Stimulated activated naive B cell treated with anti-CD40 and anti-IgM and Interleukin-4, amounts not matched to agents 10 μg/mL and 1 μg/mL and 100 μg/mL, for 72 hours (primary cell): ENCODE data around the gene ADGRF3.

ENCODE experiments used
- ATAC-seq, 2 donors: fragments of 150-1000 bp; cut with Tn5 transposase; replicated peaks; 2 replicates each; pipeline ENCODE4 v1.10.0; 2021; ENCODE audit warnings: moderate library complexity in 1 of 2
- DNase-seq: peaks from one replicate; pipeline ENCODE4 v3.0.0; 2021
- H3K27ac Mint-ChIP-seq: one replicate; pipeline ENCODE4 v1.8.0; 2022; ENCODE audit warnings: mild to moderate bottlenecking, mixed read lengths
- H3K27me3 Mint-ChIP-seq, 2 donors: one replicate each; pipeline ENCODE4 v1.8.0; 2022; ENCODE audit warnings: mixed read lengths in 2 of 2
- H3K36me3 Mint-ChIP-seq, 2 donors: one replicate each; pipeline ENCODE4 v1.8.0; 2022; ENCODE audit warnings: mixed read lengths in 2 of 2, mild to moderate bottlenecking in 1 of 2
- H3K4me1 Mint-ChIP-seq, 2 donors: one replicate each; pipeline ENCODE4 v1.8.0; 2022; ENCODE audit warnings: mixed read lengths in 2 of 2, mild to moderate bottlenecking in 1 of 2
- H3K4me3 Mint-ChIP-seq, 2 donors: one replicate each; pipeline ENCODE4 v1.8.0; 2022; ENCODE audit warnings: mild to moderate bottlenecking in 2 of 2, mixed read lengths in 2 of 2, moderate library complexity in 1 of 2
- H3K9me3 Mint-ChIP-seq, 2 donors: one replicate each; pipeline ENCODE4 v1.8.0; 2022; ENCODE audit warnings: mixed read lengths in 2 of 2, mild to moderate bottlenecking in 1 of 2

The ADGRF3 gene

GRCh38 chr2:26297061-26297460 lies 49.5 kb downstream of the ADGRF3 start:
- no peaks in the 10 kb centered on the region for H3K27me3 Mint-ChIP-seq
- H3K4me1 Mint-ChIP-seq = no peaks in the 10 kb centered on the region

GRCh38 chr2:26295511-26295910 lies 51.1 kb downstream of the ADGRF3 start:
- Mint-ChIP-seq H3K36me3 (peaks cover 0 to 5% of the 10 kb centered on the region in 2 donors), H3K9me3 (no peaks in the 10 kb centered on the region), H3K27me3 (no peaks in the 10 kb centered on the region), H3K4me3 (no peak overlapping the region), H3K4me1 (no peaks in the 10 kb centered on the region), H3K27ac (no peak overlapping the region)
- no peak for ATAC-seq
- no peak for DNase-seq

More at GRCh38 chr2:26297061-26297460, 49.5 kb downstream of the ADGRF3 start:
- Mint-ChIP-seq H3K27ac (no peak overlapping the region), H3K36me3 (peaks cover 0 to 5% of the 10 kb centered on the region in 2 donors), H3K4me3 (no peak overlapping the region), H3K9me3 (no peaks in the 10 kb centered on the region)
- ATAC-seq (no peak), DNase-seq (no peak)

DNA sequence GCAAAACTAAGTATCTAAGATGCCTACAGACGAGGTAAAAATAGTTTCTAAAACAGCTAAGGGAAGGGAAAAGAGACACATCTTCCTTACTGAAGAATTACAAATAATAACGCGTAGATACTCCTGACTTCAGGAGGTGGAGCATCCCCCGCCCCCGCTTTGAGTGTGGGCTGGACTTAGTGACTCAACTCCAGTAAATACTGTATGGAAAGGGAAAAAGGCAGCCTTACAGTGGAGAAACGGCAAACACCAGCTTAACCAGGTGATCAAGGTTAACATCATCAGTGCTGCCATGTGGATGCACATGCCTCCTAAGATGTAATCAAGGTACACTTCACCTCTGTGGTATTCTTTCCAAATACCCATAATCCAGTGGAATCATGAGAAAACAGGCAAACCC lies 53.9 kb downstream of the ADGRF3 start:
- H3K36me3 Mint-ChIP-seq = peaks cover 4 to 13% of the 10 kb centered on the region in 2 donors
- H3K4me1 Mint-ChIP-seq = no peaks in the 10 kb centered on the region
- DNase-seq (no peak), ATAC-seq (no peak)
- no peak overlapping the region for H3K4me3 Mint-ChIP-seq
- no peaks in the 10 kb centered on the region for H3K9me3 Mint-ChIP-seq
- no peak overlapping the region for H3K27ac Mint-ChIP-seq
- H3K27me3 Mint-ChIP-seq = no peaks in the 10 kb centered on the region

GRCh38 chr2:26290001-26290400 lies 56.6 kb downstream of the ADGRF3 start:
- no peaks in the 10 kb centered on the region for H3K27me3 Mint-ChIP-seq
- H3K4me3 Mint-ChIP-seq = no peak overlapping the region
- DNase-seq (no peak), ATAC-seq (no peak)
- H3K4me1 Mint-ChIP-seq = no peaks in the 10 kb centered on the region
- H3K36me3 Mint-ChIP-seq = peaks cover 15 to 25% of the 10 kb centered on the region in 2 donors
- H3K9me3 Mint-ChIP-seq = no peaks in the 10 kb centered on the region
- H3K27ac Mint-ChIP-seq = no peak overlapping the region

- H3K27me3 Mint-ChIP-seq = no peaks in the 10 kb centered on the region
- no peaks in the 10 kb centered on the region for H3K4me1 Mint-ChIP-seq
- DNase-seq (no peak), ATAC-seq (no peak)
- H3K4me3 Mint-ChIP-seq = no peak overlapping the region
- no peak overlapping the region for H3K27ac Mint-ChIP-seq
- H3K9me3 Mint-ChIP-seq = no peaks in the 10 kb centered on the region
- peaks cover 31 to 42% of the 10 kb centered on the region in 2 donors for H3K36me3 Mint-ChIP-seq
Observed at GRCh38 chr2:26285931-26286330, 60.7 kb downstream of the ADGRF3 start.

DNA sequence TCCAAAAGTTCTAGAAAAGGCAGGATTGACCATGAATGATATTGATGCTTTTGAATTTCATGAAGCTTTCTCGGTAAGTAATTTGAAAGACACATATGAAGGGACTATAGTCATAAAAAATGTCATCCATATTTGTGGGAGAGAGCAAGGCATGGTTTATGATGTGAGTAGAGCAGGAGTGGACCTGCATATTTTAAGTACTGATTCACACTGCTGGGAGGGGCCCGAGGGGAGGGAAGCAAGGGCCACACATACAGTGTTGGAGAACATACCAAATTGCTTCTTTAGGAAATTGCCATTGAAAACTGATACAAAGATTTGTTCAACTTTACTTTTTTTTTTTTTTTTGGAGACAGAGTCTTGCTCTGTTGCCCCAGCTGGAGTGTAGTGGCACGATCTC lies 62.5 kb downstream of the ADGRF3 start:
- Mint-ChIP-seq H3K36me3 (peaks cover 38 to 45% of the 10 kb centered on the region in 2 donors), H3K27me3 (no peaks in the 10 kb centered on the region), H3K27ac (no peak overlapping the region), H3K4me1 (no peaks in the 10 kb centered on the region), H3K9me3 (no peaks in the 10 kb centered on the region), H3K4me3 (no peak overlapping the region)
- DNase-seq (no peak), ATAC-seq (no peak)

GRCh38 chr2:26283606-26284005 lies 63.0 kb downstream of the ADGRF3 start:
- Mint-ChIP-seq H3K27ac (no peak overlapping the region), H3K27me3 (no peaks in the 10 kb centered on the region), H3K36me3 (peaks cover 43 to 50% of the 10 kb centered on the region in 2 donors), H3K4me3 (no peak overlapping the region), H3K4me1 (no peaks in the 10 kb centered on the region), H3K9me3 (no peaks in the 10 kb centered on the region)
- ATAC-seq (no peak), DNase-seq (no peak)

- ATAC-seq (no peak), DNase-seq (no peak)
- no peaks in the 10 kb centered on the region for H3K27me3 Mint-ChIP-seq
- peaks cover 37 to 51% of the 10 kb centered on the region in 2 donors for H3K36me3 Mint-ChIP-seq
- H3K4me3 Mint-ChIP-seq = no peak overlapping the region
- no peak overlapping the region for H3K27ac Mint-ChIP-seq
- no peaks in the 10 kb centered on the region for H3K4me1 Mint-ChIP-seq
- H3K9me3 Mint-ChIP-seq = no peaks in the 10 kb centered on the region
Observed at GRCh38 chr2:26281226-26281625, 65.4 kb downstream of the ADGRF3 start.

DNA sequence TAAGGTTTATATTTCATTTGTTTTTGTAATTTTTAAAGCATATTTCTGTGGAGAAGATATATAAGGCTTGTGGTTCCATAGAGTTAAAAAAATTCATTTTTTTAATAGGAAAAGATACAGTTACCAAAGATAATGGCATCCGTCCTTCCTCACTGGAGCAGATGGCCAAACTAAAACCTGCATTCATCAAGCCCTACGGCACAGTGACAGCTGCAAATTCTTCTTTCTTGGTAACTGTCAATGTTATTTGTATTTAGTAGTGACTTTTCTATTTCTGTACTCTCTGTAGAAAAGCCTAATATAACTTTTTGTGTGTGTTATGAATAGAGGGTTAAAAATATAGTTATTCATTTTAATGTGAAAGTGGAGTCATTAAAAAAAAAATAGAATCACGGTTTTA lies 66.7 kb downstream of the ADGRF3 start:
- no peaks in the 10 kb centered on the region for H3K9me3 Mint-ChIP-seq
- ATAC-seq (no peak), DNase-seq (no peak)
- H3K4me3 Mint-ChIP-seq = no peak overlapping the region
- peaks cover 38 to 47% of the 10 kb centered on the region in 2 donors for H3K36me3 Mint-ChIP-seq
- H3K4me1 Mint-ChIP-seq = no peaks in the 10 kb centered on the region
- no peak overlapping the region for H3K27ac Mint-ChIP-seq
- no peaks in the 10 kb centered on the region for H3K27me3 Mint-ChIP-seq

DNA sequence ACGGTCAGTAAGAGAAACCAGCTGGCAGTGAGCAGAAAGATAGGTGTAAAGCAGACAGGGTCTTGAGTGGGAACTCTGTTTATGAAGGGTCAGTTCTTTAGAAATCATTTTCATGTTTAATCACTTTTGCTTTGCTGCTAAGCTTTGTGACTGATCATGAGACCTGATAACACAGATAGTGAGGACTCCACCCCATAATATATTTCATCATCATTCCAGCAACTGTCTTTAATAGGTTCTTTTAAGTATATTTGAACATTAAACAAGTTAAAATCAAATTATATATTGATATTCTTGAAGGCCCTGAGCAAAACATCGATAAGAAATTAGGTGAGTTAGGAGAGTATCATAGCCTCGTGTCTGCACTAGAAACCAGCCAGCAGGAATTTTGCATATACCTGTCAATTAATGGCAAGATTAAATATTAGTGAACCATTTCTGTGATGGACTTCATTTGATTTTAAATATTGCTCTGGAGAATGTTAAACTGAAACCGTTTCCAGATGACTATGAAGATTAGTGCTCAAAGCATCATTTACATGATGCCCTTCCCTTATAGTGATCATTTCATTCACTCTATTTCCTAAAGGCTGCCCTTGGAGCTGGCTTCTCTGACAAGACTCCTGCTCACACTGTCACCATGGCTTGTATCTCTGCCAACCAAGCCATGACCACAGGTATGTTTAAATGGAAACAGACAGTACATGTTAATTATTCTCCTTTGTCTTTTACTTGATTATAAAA lies 69.9 kb downstream of the ADGRF3 start:
- no peaks in the 10 kb centered on the region for H3K9me3 Mint-ChIP-seq
- H3K36me3 Mint-ChIP-seq = peaks cover 35 to 36% of the 10 kb centered on the region in 2 donors
- H3K27me3 Mint-ChIP-seq = no peaks in the 10 kb centered on the region
- no peaks in the 10 kb centered on the region for H3K4me1 Mint-ChIP-seq
- H3K4me3 Mint-ChIP-seq = no peak overlapping the region
- DNase-seq (no peak), ATAC-seq (no peak)
- H3K27ac Mint-ChIP-seq = no peak overlapping the region

GRCh38 chr2:26274058-26274613 lies 72.5 kb downstream of the ADGRF3 start:
- DNase-seq (no peak), ATAC-seq (no peak)
- Mint-ChIP-seq H3K4me3 (no peak overlapping the region), H3K9me3 (no peaks in the 10 kb centered on the region), H3K4me1 (peaks cover 3 to 8% of the 10 kb centered on the region in 2 donors), H3K27me3 (no peaks in the 10 kb centered on the region), H3K27ac (no peak overlapping the region), H3K36me3 (peaks cover 25 to 26% of the 10 kb centered on the region in 2 donors)

DNA sequence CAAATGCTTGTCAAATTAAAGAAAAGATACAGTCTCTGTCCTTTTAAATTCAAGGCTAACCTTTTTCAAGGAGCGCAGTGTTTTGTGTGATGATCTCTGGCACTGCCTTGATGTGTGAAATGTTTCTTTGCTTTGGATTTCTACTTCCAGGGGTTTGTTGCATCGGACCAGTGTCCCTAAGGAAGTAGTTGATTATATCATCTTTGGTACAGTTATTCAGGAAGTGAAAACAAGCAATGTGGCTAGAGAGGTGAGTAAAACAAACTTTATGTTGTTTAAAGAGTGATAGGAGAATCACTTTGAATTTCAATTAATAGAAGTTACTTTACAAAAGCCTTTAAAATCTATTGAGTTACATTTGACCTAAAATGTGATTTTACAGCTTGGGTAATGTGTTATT lies 73.1 kb downstream of the ADGRF3 start:
- Mint-ChIP-seq H3K27me3 (no peaks in the 10 kb centered on the region), H3K4me3 (no peak overlapping the region), H3K4me1 (peaks cover 3 to 8% of the 10 kb centered on the region in 2 donors), H3K9me3 (no peaks in the 10 kb centered on the region), H3K36me3 (peaks cover 21 to 22% of the 10 kb centered on the region in 2 donors), H3K27ac (no peak overlapping the region)
- DNase-seq = no peak
- no peak for ATAC-seq

DNA sequence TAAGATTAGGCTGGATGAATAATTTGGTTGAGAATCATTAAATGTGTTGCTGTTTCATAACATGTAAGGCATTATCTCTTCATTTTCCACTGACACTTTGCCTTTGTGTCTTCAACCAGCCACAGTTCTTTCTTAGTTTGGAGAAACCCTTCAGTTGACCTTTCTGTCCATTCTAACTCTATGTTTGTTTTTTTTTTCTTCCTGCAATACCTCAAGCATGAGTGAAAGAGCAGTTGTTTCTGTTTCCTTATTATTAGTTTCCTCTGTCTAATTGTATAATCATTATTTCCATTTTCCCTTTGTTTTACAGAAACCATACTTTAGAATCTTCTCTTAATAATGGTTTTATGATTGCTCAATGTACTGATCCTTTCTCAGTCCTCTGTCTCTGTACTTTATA lies 76.2 kb downstream of the ADGRF3 start:
- Mint-ChIP-seq H3K9me3 (no peaks in the 10 kb centered on the region), H3K4me3 (no peak overlapping the region), H3K27me3 (no peaks in the 10 kb centered on the region), H3K36me3 (peaks cover 25% of the 10 kb centered on the region in 2 donors), H3K27ac (no peak overlapping the region), H3K4me1 (peaks cover 3 to 8% of the 10 kb centered on the region in 2 donors)
- peak; percentile 46 to 54 for ATAC-seq
- no peak for DNase-seq

DNA sequence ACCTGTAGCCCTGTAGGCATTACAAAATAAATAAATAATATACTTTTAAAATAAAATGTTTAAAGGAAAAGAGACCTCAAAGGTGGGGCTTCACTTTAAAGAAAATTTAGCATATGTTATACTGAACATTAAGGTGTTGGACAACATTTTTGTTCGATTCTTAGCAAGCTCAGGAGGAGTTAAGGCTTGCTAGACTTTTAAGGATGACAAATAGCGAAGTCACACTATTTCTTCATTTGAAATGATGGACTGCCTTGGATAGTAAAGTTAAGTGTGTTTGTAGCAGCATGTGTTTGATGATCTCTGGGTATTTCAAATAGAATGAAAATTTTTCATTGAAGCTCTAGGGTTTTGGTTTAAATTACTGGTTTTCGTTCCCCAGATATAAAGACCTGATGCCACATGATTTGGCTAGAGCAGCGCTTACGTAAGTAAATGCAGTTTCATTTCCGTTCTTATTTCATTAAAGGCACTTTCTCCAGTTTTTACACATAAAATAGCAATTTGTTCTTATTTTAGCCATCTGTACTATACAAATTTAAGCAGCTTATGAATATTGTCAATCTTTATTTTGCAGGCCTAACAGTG lies 76.9 kb downstream of the ADGRF3 start:
- Mint-ChIP-seq H3K36me3 (peaks cover 24 to 28% of the 10 kb centered on the region in 2 donors), H3K4me3 (no peak overlapping the region), H3K9me3 (no peaks in the 10 kb centered on the region), H3K27me3 (no peaks in the 10 kb centered on the region), H3K27ac (no peak overlapping the region), H3K4me1 (peaks cover 3 to 8% of the 10 kb centered on the region in 2 donors)
- no peak for ATAC-seq
- no peak for DNase-seq
